ENCODE data around the gene OR2M7.
"Not testable (repeated sequence)": the region's sequence is repeated elsewhere in the genome, so short reads cannot be mapped to it uniquely, and the experiment has no call there.

Gene OR2M7

GRCh38 chr1:248305672-248306071 lies 18.7 kb downstream of the OR2M7 start:
- H3K79me1 ChIP-seq (ENCODE audit: low read length); H2AK5ac ChIP-seq (ENCODE audit: low read length); H3K18ac ChIP-seq (ENCODE audit: low read length); H3K56ac ChIP-seq (ENCODE audit: low read length); H3K4me1 ChIP-seq (ENCODE audit: control insufficient read depth, low read depth, low read length); H3K79me2 ChIP-seq (ENCODE audit: control insufficient read depth, insufficient read depth, low read length); H3K4me2 ChIP-seq (ENCODE audit: low read length); H3K4me3 ChIP-seq (ENCODE audit: low read length); H3K23ac ChIP-seq (ENCODE audit: low read length); H2BK120ac ChIP-seq (ENCODE audit: low read depth, low read length); H3K4ac ChIP-seq (ENCODE audit: low read depth, low read length); DNase-seq; H4K5ac ChIP-seq (ENCODE audit: low read length); H3K27ac ChIP-seq (ENCODE audit: low read depth, low read length); H2BK15ac ChIP-seq (replicated peaks; ENCODE audit: low read depth); H4K8ac ChIP-seq (ENCODE audit: low read depth, low read length); H3K36me3 ChIP-seq (ENCODE audit: control insufficient read depth, insufficient read depth, low read length); H3K9ac ChIP-seq (ENCODE audit: low read length); H2BK5ac ChIP-seq (ENCODE audit: low read length); H3K27me3 ChIP-seq (ENCODE audit: insufficient read depth, low read length, poor library complexity): not testable (repeated sequence)
- WGBS (ENCODE audit: extremely low coverage, insufficient coverage, low lambda C conversion rate): no CpG with 5 or more reads among the region's 9 CpGs

GRCh38 chr1:248303324-248303723 lies 21.0 kb downstream of the OR2M7 start, which contains the start of gene OR2T12:
Gene OR2T12, minus strand, starts transcription at chr1:248303424. Its CDS starts 7,846 bp downstream, at chr1:248295578.
- no peaks in the 10 kb centered on the region for H3K4me1 ChIP-seq (ENCODE audit: control insufficient read depth, low read depth, low read length)
- H3K4me2 ChIP-seq (ENCODE audit: low read length): no peak within 1 kb of the TSS
- H3K27ac ChIP-seq (ENCODE audit: low read depth, low read length): no peak within 1 kb of the TSS
- no peak within 1 kb of the TSS for H2BK5ac ChIP-seq (ENCODE audit: low read length)
- H4K8ac ChIP-seq (ENCODE audit: low read depth, low read length): no peak within 1 kb of the TSS
- H3K9ac ChIP-seq (ENCODE audit: low read length): no peak within 1 kb of the TSS
- H3K4ac ChIP-seq (ENCODE audit: low read depth, low read length): no peak within 1 kb of the TSS
- no CpG with 5 or more reads among the region's 1 CpG for WGBS (ENCODE audit: extremely low coverage, insufficient coverage, low lambda C conversion rate)
- H2BK120ac ChIP-seq (ENCODE audit: low read depth, low read length): no peak within 1 kb of the TSS
- no peaks in the 10 kb centered on the region for H3K27me3 ChIP-seq (ENCODE audit: insufficient read depth, low read length, poor library complexity)
- no peak within 1 kb of the TSS for H2AK5ac ChIP-seq (ENCODE audit: low read length)
- no peak within 1 kb of the TSS for H3K18ac ChIP-seq (ENCODE audit: low read length)
- DNase-seq: no peak
- no peaks in the 10 kb centered on the region for H3K36me3 ChIP-seq (ENCODE audit: control insufficient read depth, insufficient read depth, low read length)
- no peaks in the 10 kb centered on the region for H3K79me2 ChIP-seq (ENCODE audit: control insufficient read depth, insufficient read depth, low read length)
- H3K4me3 ChIP-seq (ENCODE audit: low read length): no peak within 1 kb of the TSS
- H3K79me1 ChIP-seq (ENCODE audit: low read length): no peaks in the 10 kb centered on the region
- H3K56ac ChIP-seq (ENCODE audit: low read length): no peak within 1 kb of the TSS
- H2BK15ac ChIP-seq (replicated peaks; ENCODE audit: low read depth): no peak within 1 kb of the TSS
- no peak within 1 kb of the TSS for H4K5ac ChIP-seq (ENCODE audit: low read length)
- H3K23ac ChIP-seq (ENCODE audit: low read length): no peak within 1 kb of the TSS

GRCh38 chr1:248288391-248288790 lies 36.0 kb downstream of the OR2M7 start:
- Histone ChIP-seq H2BK5ac (ENCODE audit: low read length) (no peak overlapping the region), H3K4ac (ENCODE audit: low read depth, low read length) (no peak overlapping the region), H4K8ac (ENCODE audit: low read depth, low read length) (no peak overlapping the region), H4K5ac (ENCODE audit: low read length) (no peak overlapping the region), H2BK120ac (ENCODE audit: low read depth, low read length) (no peak overlapping the region), H3K9ac (ENCODE audit: low read length) (no peak overlapping the region), H3K27me3 (ENCODE audit: insufficient read depth, low read length, poor library complexity) (no peaks in the 10 kb centered on the region), H3K18ac (ENCODE audit: low read length) (no peak overlapping the region), H3K36me3 (ENCODE audit: control insufficient read depth, insufficient read depth, low read length) (no peaks in the 10 kb centered on the region), H3K27ac (ENCODE audit: low read depth, low read length) (no peak overlapping the region), H3K4me2 (ENCODE audit: low read length) (no peak overlapping the region), H3K79me2 (ENCODE audit: control insufficient read depth, insufficient read depth, low read length) (no peaks in the 10 kb centered on the region), H2BK15ac (replicated peaks; ENCODE audit: low read depth) (no peak overlapping the region), H2AK5ac (ENCODE audit: low read length) (no peak overlapping the region), H3K79me1 (ENCODE audit: low read length) (no peaks in the 10 kb centered on the region), H3K56ac (ENCODE audit: low read length) (no peak overlapping the region), H3K23ac (ENCODE audit: low read length) (no peak overlapping the region), H3K4me1 (ENCODE audit: control insufficient read depth, low read depth, low read length) (no peaks in the 10 kb centered on the region), H3K4me3 (ENCODE audit: low read length) (no peak overlapping the region)
- no CpG with 5 or more reads among the region's 6 CpGs for WGBS (ENCODE audit: extremely low coverage, insufficient coverage, low lambda C conversion rate)
- no peak for DNase-seq

- H4K5ac ChIP-seq (ENCODE audit: low read length): no peak within 1 kb of the TSS
- H3K4me1 ChIP-seq (ENCODE audit: control insufficient read depth, low read depth, low read length): no peaks in the 10 kb centered on the region
- no peak within 1 kb of the TSS for H3K56ac ChIP-seq (ENCODE audit: low read length)
- H4K8ac ChIP-seq (ENCODE audit: low read depth, low read length): no peak within 1 kb of the TSS
- no peak within 1 kb of the TSS for H3K9ac ChIP-seq (ENCODE audit: low read length)
- no peak within 1 kb of the TSS for H3K4me2 ChIP-seq (ENCODE audit: low read length)
- H2BK5ac ChIP-seq (ENCODE audit: low read length): no peak within 1 kb of the TSS
- H2BK120ac ChIP-seq (ENCODE audit: low read depth, low read length): no peak within 1 kb of the TSS
- H2AK5ac ChIP-seq (ENCODE audit: low read length): no peak within 1 kb of the TSS
- H3K27ac ChIP-seq (ENCODE audit: low read depth, low read length): no peak within 1 kb of the TSS
- no peak within 1 kb of the TSS for H2BK15ac ChIP-seq (replicated peaks; ENCODE audit: low read depth)
- no peak within 1 kb of the TSS for H3K4me3 ChIP-seq (ENCODE audit: low read length)
- H3K18ac ChIP-seq (ENCODE audit: low read length): no peak within 1 kb of the TSS
- no peaks in the 10 kb centered on the region for H3K79me2 ChIP-seq (ENCODE audit: control insufficient read depth, insufficient read depth, low read length)
- H3K23ac ChIP-seq (ENCODE audit: low read length): no peak within 1 kb of the TSS
- no peak within 1 kb of the TSS for H3K4ac ChIP-seq (ENCODE audit: low read depth, low read length)
- H3K79me1 ChIP-seq (ENCODE audit: low read length): no peaks in the 10 kb centered on the region
- no peak for DNase-seq
- no peaks in the 10 kb centered on the region for H3K36me3 ChIP-seq (ENCODE audit: control insufficient read depth, insufficient read depth, low read length)
- no peaks in the 10 kb centered on the region for H3K27me3 ChIP-seq (ENCODE audit: insufficient read depth, low read length, poor library complexity)
- WGBS (ENCODE audit: extremely low coverage, insufficient coverage, low lambda C conversion rate): no CpG with 5 or more reads among the region's 1 CpG
Measured at GRCh38 chr1:248277876-248278275, 46.5 kb downstream of the OR2M7 start, which contains the start of gene OR2T33. Gene OR2T33, minus strand, starts transcription at chr1:248277976. Its CDS starts 4,162 bp downstream, at chr1:248273814.

Data from mesendoderm (in vitro differentiated cells).